Stimulated activated CD8-positive, alpha-beta memory T cell treated with anti-CD3 and anti-CD28 coated beads, Interleukin-7, amount 100 ng/mL, for 4 hours (primary cell): ENCODE data around the gene NGFR.

Source experiments
- DNase-seq, 2 donors: peaks; one replicate each; pipeline ENCODE4 v3.0.0-alpha.2; 2020; ENCODE audit warnings: low read depth in 2 of 2

The NGFR gene

GRCh38 chr17:49515196-49515770 is 20.2 kb downstream of the NGFR start:
- no peak for DNase-seq

- DNase-seq: no peak
Observed at GRCh38 chr17:49516180-49516579, 21.1 kb downstream of the NGFR start.

DNA sequence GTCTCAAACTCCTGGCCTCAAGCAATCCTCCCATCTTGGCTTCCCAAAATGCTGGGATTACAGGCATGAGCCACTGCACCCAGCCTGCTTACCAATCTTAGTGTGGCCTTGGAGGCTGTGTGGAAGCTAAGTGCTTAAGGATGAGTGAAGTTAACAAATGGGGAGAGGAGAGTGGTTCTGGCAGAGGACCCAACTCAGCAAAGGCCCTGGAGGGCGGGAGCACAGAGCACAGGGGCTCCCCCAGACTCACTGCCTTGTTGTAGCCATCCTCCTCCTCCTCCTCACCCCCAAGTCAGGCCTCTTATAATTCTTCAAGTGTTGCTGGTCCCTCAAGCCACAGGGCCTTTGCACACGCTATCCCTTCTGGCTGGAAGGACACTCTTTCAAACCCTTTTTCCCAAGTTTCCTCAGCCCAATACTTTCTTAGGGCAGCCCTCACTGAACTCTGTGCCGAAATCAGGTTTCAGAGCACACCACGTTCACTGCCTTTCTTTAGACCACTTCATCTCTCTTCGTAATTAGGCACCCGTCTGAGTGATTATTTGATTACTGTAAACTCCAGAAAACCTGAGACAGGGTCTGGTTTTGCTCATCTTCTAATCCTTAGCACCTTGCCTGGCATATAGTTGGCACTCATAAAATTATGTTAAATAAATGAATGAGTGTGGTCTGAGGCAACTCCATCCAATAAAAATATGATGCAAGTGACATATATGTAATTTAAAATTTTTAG is 23.4 kb downstream of the NGFR start:
- no peak for DNase-seq

DNA sequence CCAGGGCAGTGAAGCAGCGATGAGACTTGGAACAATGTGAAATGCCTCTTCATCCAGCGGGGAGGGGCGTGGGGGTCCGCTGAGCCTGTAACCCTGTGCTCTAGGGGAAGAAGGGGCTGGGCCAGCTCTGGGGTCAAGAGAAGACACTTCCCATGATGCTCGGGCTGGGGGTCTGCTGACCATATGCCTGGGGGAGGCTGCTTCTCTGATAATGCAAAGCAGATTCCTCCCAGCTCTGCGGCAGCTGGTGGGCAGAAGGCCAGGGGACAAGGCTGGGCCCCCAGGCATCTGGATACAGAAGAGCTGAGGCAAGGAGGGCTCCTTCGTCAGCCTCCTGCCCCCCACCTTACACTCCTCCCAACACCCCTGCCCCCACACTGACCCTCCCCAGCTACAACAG is 24.7 kb downstream of the NGFR start:
- DNase-seq: no peak

DNA sequence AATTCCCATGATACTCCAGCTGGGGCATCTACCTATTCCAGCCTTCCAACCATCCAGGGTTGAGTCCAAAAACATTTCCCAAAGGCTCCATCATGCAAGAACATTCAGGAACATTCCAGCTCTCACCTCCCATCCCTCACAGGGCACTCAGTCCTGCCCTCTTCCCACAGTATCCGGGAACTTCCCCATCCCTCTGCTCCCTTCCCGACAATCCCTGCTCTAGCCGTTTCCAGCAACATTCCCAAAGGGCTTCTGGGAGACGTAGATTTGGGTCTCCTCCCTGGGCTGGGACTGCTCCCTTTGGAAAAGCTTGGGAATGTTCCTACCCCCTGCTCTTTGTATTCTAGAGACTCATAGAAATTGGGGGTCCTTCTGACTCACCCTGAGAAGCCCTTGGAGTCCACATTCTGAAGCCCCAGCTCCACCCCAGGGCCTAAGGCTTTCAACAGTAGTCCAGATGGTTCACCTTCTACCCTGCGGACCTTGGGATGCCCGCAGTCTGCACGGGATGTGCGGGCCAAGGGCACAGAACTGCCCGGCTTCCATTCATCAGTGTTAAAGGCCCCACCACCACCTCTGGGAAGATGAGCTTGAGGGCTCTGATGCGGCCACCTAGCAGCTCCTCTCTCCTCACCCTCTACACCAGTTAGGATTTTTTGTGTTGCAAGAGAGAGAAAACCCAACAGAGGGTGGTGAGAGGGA is 25.4 kb downstream of the NGFR start:
- DNase-seq: no peak

GRCh38 chr17:49521088-49521450 is 26.0 kb downstream of the NGFR start:
- no peak for DNase-seq

- no peak for DNase-seq
Observed at GRCh38 chr17:49521471-49522356, 26.6 kb downstream of the NGFR start.

- DNase-seq: no peak
Observed at GRCh38 chr17:49522357-49522890, 27.3 kb downstream of the NGFR start.

- DNase-seq: no peak
Observed at GRCh38 chr17:49523196-49523595, 28.1 kb downstream of the NGFR start.

- DNase-seq: peak in 1 of 2 donors; percentile 16
Observed at GRCh38 chr17:49523706-49524472, 28.8 kb downstream of the NGFR start.

DNA sequence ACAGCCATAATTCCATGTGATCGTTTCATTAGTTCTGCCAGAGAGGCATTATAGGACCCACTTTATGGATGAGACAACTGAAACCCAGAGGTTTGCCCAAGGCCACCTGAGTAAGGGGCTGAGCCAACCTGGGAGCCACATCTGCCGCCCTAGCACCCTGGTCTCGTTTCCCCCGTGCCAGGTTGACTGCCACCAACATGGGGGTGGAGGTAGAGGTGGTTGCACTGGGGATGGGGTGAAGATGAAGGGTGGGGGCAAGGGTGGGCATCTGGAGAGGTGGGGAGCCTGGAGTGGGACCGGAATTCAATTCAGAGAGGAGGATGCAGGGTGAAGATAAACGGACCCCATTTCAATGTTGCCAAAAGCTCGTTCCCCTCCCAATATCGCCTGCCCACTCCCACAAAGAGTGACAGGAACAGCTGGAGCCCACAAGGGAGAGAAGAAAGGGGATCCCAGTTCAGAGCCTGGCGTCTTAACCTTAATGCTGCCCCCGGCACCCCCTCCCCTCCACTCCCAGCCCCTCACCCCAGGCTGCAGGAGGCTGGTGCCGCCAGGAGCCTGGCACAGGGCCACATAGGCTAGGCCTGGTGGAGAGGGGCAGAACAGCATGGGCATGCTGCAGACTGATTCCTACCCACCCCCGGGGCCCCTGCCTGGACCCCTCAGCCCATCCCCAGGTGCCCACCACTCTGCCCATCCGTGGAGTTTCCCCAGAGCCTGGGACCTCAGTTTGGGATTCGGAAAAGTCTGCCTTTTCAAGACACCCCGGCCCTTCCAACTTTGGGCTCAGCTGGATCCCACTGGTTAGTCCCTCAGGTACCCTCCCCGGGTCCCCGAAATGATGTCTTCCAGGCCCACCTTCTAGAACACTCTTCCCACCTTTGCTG is 29.6 kb downstream of the NGFR start:
- DNase-seq: no peak

- no peak for DNase-seq
Observed at GRCh38 chr17:49525831-49526741, 31.0 kb downstream of the NGFR start.

- DNase-seq: no peak
Observed at GRCh38 chr17:49527927-49528651, 33.0 kb downstream of the NGFR start.

DNA sequence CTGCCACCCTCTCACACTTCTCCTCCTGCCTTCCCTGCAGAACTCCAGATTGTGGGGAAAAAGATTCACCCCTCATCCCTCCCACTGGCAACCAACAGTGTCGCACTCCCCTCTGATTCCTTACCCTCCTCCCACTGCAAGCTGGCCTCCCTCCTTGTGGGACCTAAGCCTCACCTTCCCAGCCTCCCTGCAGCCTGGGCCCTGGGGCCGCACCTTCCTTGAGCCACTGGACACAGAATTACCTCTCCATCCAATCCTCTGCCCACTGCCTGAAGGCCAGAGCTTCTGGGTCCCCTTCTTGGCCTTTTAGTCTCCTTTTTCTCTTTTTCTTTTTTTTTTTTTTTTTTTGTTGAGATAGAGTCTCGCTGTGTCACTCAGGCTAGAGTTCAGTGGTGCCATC is 33.9 kb downstream of the NGFR start:
- DNase-seq: no peak

GRCh38 chr17:49530118-49530517 is 35.0 kb downstream of the NGFR start:
- DNase-seq: no peak

DNA sequence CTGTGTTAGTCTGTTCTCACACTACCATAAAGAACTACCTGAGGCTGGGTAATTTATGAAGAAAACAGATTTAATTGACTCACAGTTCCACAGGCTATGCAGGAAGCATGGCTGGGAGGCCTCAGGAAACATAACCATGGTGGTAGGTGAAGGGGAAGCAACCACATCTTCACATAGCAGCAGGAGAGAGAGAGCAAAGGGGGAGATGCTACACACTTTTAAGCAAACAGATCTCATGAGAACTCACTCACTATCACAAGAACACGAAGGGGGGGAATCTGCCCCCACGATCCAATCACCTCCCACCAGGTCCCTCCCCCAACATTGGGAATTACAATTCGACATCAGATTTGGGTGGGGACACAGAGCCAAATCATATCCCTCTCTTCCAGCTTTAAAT is 48.8 kb downstream of the NGFR start:
- DNase-seq: no peak

- DNase-seq: no peak
Observed at GRCh38 chr17:49545007-49545660, 50.0 kb downstream of the NGFR start.
